Epithelial cell of proximal tubule (primary cell): ENCODE data around the gene GRM4. TPM values are rescaled to one million over a fixed set of nuclear protein-coding genes. Genes with fewer than 3 reads are reported as not detected.

Source experiments
- DNase-seq: peaks from one replicate; pipeline ENCODE4 v3.0.0-alpha.2; 2011; ENCODE audit warnings: low read depth
- H3K4me3 ChIP-seq: 2 replicates; pipeline ENCODE4 v1.5.1; 2011; ENCODE audit warnings: low read depth, mild to moderate bottlenecking, low read length
- CTCF ChIP-seq: conservative IDR thresholded peaks from 2 replicates; pipeline ENCODE4 v1.5.1; 2012; ENCODE audit warnings: low read depth, mild to moderate bottlenecking, low read length
- total RNA-seq: library from RNA; depleted of rRNA; stranded (reverse); fragments of >200 nt; gene quantifications from 2 replicates; pipeline ENCODE4 v1.2.3, GENCODE V29; 2015

The GRM4 gene
- total RNA-seq, 1 donor from 2014 or later: not detected

- H3K4me3 ChIP-seq: no peak overlapping the region
- TF ChIP-seq CTCF: no peak
- no peak for DNase-seq
Measured at GRCh38 chr6:34068462-34069044, 77.3 kb downstream of the GRM4 start.

DNA sequence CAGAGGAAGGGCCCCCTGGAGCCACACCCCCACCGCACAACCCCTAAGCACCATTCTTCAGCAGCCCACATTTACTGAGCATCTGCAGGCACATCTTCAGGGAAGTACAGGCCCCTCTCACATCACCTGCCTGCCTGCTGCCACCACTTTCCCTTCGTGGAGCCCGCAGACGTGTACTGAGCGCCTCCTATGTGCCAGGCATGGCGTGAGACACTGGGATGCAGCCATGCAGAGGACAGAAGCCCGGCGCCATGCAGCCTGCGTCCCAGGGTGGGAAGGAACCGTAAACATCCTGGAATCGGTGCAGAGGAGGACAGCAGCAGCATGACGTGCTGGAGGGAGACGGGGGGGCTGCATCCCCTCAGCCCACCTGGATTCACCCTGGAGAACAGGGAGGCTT, 78.1 kb downstream of the GRM4 start:
- peak; percentile 37 for TF ChIP-seq CTCF
- H3K4me3 ChIP-seq: no peak overlapping the region
- DNase-seq: no peak

DNA sequence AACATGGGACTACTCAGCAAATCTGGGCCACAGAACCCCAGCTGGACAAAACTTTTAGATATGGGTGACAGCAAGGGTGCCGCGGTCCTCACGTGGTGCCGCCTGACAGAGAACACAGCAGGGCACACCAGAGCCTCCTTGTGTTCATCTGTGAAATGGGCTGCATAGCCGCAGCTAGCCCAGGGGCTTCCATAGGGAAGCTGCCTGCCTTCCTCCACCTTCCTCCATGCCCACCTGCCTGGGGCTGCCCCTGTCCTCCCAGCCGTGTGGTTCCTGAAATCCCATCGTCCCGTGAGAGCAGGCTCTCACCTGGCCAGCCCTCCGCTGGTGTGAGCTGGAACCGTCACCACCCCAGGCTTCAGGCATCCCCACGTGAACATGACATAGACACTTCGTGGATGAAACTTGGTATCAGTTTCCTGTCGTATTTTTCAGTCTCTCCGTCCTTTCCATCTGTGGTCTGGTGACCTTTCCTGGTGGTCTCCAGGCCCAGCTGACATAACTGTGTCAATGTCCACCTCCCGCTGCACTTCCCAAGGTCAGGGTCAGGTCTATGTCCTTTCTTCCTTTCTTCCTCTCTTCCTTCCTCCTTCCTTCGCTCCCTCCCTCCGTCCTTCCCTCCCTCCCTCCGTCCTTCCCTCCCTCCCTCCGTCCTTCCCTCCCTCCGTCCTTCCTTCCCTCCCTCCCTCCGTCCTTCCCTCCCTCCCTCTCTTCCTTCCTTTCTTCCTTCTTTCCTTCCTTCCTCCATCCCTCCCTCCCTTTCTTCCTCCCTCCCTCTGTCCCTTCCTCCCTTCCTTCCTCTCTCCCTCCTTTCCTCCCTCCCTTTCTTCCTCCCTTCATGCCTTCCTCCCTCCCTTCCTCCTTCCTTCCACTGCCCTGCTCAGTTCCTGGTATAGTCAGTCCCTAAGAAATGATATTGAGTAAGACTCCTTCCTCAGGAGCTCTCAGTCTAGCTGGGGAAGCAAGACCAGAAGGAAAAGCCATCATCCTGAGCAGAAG, 78.8 kb downstream of the GRM4 start:
- DNase-seq: no peak
- TF ChIP-seq CTCF: no peak
- H3K4me3 ChIP-seq: no peak overlapping the region

DNA sequence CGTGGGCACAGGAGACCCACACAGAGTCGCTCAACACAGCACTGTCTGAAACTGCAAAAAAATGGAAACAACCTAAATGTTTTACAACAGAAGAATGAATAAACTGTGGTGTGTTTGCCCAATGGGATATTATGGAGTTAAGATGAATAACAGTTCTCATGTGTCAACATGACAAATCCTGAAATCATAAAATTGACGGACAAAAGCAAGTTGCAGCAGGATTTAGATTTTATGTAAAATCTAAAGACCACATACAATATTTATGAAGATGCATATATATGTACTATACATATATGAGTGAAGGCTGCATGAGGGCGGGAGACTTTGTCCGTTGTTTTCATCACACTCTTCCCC, 79.7 kb downstream of the GRM4 start:
- TF ChIP-seq CTCF: no peak
- DNase-seq: no peak

DNA sequence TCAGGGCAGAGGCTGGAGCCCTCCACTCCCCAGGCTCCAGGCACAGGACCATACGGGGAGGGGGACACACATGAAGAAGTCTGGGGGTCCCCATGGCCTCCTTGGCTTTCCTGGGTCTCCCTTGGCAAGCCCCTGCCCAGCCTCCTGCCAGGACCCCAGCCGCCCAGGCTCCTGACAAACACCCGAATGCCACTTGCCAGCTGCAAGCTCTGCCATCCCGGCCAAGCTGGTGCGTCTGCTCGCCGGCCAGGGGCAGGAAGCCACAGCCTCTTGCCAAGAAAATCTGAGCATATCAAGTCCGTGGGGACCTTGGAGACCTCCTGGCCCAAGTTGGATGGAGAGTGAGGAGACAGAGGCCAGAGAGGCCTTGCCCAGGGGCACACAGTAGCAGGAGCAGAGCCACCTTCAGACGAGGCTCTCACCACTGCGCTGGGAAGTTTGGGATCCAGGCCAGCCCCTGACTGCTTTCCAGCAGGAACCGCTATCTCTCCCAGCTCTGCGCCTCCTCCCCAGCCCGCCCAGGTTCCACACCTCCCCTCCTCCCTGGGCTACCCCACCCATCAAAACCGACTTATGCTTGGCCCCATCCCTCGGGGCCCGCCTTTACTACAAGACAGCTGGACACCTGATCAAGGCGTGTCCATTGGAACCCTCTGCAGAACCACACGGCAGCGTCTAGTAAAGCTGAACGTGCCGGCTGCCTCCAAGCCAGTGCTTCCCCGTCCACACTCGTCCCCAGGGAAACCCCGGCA, 80.2 kb downstream of the GRM4 start:
- DNase-seq: no peak
- no peak overlapping the region for H3K4me3 ChIP-seq
- TF ChIP-seq CTCF: no peak

More for the DNA sequence above, 79.7 kb downstream of the GRM4 start:
- H3K4me3 ChIP-seq: no peak overlapping the region

GRCh38 chr6:34064675-34065074, 81.2 kb downstream of the GRM4 start:
- TF ChIP-seq CTCF: no peak
- no peak for DNase-seq
- no peak overlapping the region for H3K4me3 ChIP-seq
